Measurements from ENCODE around the gene MED31.

The MED31 gene

DNA sequence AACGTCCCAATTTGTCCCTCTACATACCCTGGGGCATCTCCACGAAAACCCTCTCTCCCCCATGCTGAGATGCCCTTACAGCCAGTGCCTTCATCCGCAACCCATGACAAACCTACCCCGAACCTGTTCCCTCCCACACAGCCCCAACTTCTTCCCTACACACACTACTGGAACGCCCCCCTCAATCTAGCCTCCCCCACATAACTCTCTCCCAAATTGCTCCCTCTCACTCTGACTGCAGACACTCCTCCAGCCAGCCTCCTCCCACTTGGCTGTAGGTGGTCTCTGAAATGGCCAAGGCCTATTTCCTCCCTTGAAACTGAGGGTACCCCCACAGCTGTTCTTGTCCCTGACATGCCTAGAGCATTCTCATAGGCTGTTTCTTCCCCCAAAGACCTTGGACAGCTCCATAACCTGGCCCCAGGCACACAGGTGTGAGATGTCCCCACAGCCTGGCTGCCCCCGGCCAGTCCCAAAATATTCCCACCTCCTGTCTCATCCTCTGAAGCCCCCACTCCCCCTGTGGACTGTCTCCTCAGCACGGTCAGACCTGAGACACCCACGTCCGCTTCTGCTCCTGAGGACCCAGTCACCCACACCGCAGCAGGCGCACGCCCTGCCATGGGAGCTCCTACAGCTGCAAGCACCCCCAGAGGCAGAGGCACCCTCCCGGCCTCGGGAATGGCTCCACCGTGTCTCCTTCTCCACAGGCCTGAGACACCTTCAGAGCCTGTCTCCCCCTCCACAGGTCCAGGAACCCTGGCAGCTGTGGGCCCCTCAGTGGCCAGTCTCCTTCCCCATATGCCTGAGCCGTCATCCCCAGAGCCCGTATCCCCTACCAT lies 14.6 kb downstream of the MED31 start:
- H3K4me1 ChIP-seq (ENCODE audit: control insufficient read depth, insufficient read depth, low read length), result peaks cover 13% of the 10 kb centered on the region
- peaks cover 23% of the 10 kb centered on the region for H3K36me3 ChIP-seq (ENCODE audit: insufficient read depth, low read length)
- H3K27me3 ChIP-seq (ENCODE audit: control insufficient read depth, insufficient read depth, low read length), result no peaks in the 10 kb centered on the region
- no peaks in the 10 kb centered on the region for H3K9me3 ChIP-seq (replicated peaks; ENCODE audit: low read length)
- no peak overlapping the region for H3K4me3 ChIP-seq (ENCODE audit: low read length)
- no peak overlapping the region for H3K9ac ChIP-seq (ENCODE audit: low read depth, low read length)
- no peak overlapping the region for H3K4me2 ChIP-seq (ENCODE audit: low read length)

DNA sequence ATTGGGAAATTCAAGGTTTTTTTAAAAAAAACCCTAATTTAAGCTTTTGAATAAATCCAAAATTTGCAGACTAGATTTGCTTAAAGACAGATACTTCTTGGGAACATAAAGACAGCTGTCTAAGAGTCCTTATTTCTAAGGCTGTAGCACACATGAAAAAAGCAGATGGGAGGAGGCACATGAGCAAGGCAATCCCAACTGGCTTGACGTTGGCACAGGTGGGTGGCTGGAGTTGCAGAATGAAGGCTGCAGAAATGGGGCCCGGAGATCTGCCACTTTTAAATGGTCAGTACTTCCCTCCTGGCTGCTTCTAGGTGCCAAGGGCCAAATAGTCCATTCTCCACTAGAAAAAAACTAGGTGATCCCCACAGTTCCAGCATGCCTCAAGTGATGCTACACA lies 15.3 kb downstream of the MED31 start:
- H3K27me3 ChIP-seq (ENCODE audit: control insufficient read depth, insufficient read depth, low read length), result no peaks in the 10 kb centered on the region
- peaks cover 28% of the 10 kb centered on the region for H3K36me3 ChIP-seq (ENCODE audit: insufficient read depth, low read length)
- no peaks in the 10 kb centered on the region for H3K9me3 ChIP-seq (replicated peaks; ENCODE audit: low read length)
- no peak overlapping the region for H3K4me2 ChIP-seq (ENCODE audit: low read length)
- H3K4me3 ChIP-seq (ENCODE audit: low read length), result no peak overlapping the region
- peaks cover 10% of the 10 kb centered on the region for H3K4me1 ChIP-seq (ENCODE audit: control insufficient read depth, insufficient read depth, low read length)
- no peak overlapping the region for H3K9ac ChIP-seq (ENCODE audit: low read depth, low read length)

DNA sequence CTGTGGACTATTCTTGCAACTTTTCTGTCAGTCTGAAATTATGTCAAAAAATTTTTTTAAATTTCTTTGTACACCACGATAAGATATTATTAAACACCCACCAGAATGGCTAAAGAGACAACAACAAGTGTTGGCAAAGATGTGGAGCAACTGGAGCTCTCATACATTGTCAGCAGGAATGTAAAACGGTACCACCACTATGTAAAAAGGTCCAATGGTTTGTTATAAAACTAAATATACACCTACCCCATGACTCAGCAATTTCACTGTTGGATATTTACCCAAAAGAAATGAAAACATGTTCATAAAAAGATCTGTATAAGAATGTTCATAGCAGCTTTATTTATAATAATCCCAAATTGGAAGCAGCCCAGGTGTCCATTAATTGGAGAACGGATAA lies 18.1 kb downstream of the MED31 start:
- no peaks in the 10 kb centered on the region for H3K4me1 ChIP-seq (ENCODE audit: control insufficient read depth, insufficient read depth, low read length)
- H3K9ac ChIP-seq (ENCODE audit: low read depth, low read length), result no peak overlapping the region
- no peaks in the 10 kb centered on the region for H3K27me3 ChIP-seq (ENCODE audit: control insufficient read depth, insufficient read depth, low read length)
- no peak overlapping the region for H3K4me3 ChIP-seq (ENCODE audit: low read length)
- peaks cover 40% of the 10 kb centered on the region for H3K36me3 ChIP-seq (ENCODE audit: insufficient read depth, low read length)
- H3K4me2 ChIP-seq (ENCODE audit: low read length), result no peak overlapping the region
- no peaks in the 10 kb centered on the region for H3K9me3 ChIP-seq (replicated peaks; ENCODE audit: low read length)

DNA sequence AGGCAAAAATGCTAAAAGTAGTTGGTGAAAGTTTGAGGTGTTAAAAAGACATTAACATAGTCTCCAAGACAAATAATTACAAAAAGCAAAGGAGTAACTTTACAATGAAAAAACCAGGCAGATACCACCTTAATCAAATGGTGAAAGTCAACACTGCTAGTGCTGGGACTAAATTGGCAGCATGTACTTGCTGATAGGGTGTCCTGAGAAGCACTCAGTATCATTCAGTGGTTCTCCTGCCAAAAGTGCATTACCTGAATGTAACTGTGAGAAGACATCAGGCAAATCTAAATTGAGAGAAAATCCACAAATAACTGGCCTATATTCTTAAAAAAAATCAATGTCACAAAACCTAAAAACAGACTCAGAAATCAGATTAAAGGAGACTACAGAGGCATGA lies 18.9 kb downstream of the MED31 start:
- peaks cover under 1% of the 10 kb centered on the region for H3K4me1 ChIP-seq (ENCODE audit: control insufficient read depth, insufficient read depth, low read length)
- H3K27me3 ChIP-seq (ENCODE audit: control insufficient read depth, insufficient read depth, low read length), result no peaks in the 10 kb centered on the region
- no peak overlapping the region for H3K9ac ChIP-seq (ENCODE audit: low read depth, low read length)
- no peaks in the 10 kb centered on the region for H3K9me3 ChIP-seq (replicated peaks; ENCODE audit: low read length)
- no peak overlapping the region for H3K4me3 ChIP-seq (ENCODE audit: low read length)
- peaks cover 47% of the 10 kb centered on the region for H3K36me3 ChIP-seq (ENCODE audit: insufficient read depth, low read length)
- H3K4me2 ChIP-seq (ENCODE audit: low read length), result no peak overlapping the region

DNA sequence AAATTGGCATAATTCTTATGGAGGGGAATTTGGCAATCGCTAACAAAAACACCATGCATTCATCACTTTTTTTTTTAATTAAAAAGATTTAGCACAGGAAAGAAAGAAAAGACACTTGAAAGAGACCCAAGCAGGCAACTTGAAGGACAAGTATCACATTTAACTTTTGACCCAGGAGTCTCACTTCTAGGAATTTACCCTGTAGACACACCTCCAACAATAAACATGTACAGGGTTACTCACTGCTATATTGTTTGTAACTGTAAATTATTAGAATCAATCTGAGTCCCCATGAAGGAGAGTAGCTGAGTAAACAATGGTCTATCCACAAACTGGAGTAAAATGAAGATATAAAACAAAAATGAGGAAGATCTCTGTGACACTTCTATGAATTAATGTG lies 21.0 kb downstream of the MED31 start:
- H3K4me1 ChIP-seq (ENCODE audit: control insufficient read depth, insufficient read depth, low read length), result peaks cover 10% of the 10 kb centered on the region
- no peak overlapping the region for H3K4me3 ChIP-seq (ENCODE audit: low read length)
- no peak overlapping the region for H3K9ac ChIP-seq (ENCODE audit: low read depth, low read length)
- H3K27me3 ChIP-seq (ENCODE audit: control insufficient read depth, insufficient read depth, low read length), result no peaks in the 10 kb centered on the region
- no peaks in the 10 kb centered on the region for H3K9me3 ChIP-seq (replicated peaks; ENCODE audit: low read length)
- H3K36me3 ChIP-seq (ENCODE audit: insufficient read depth, low read length), result peaks cover 60% of the 10 kb centered on the region
- H3K4me2 ChIP-seq (ENCODE audit: low read length), result no peak overlapping the region

DNA sequence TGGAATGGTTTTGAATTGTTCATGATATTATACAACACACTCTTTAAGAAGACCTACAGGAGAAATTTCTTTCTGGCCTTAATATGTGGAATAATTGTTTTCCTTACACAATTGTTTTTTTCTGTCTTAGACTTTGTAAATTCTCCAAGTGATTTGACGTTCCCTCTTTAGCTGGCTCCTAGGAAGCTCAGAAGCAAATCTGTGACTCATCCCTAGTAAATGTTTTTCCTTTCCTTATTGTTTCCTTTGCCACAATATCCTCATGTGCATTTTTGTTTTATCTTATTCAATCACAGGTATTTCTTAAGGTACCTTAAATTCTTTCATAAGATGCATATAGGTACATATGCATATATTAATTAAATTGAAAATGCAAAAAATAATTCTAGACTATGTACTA lies 24.4 kb downstream of the MED31 start:
- Histone ChIP-seq H3K4me2 (ENCODE audit: low read length) (peak overlapping the region; percentile 42), H3K4me3 (ENCODE audit: low read length) (no peak overlapping the region), H3K4me1 (ENCODE audit: control insufficient read depth, insufficient read depth, low read length) (peaks cover 22% of the 10 kb centered on the region), H3K9me3 (replicated peaks; ENCODE audit: low read length) (no peaks in the 10 kb centered on the region), H3K9ac (ENCODE audit: low read depth, low read length) (no peak overlapping the region), H3K27me3 (ENCODE audit: control insufficient read depth, insufficient read depth, low read length) (no peaks in the 10 kb centered on the region), H3K36me3 (ENCODE audit: insufficient read depth, low read length) (peaks cover 61% of the 10 kb centered on the region)

DNA sequence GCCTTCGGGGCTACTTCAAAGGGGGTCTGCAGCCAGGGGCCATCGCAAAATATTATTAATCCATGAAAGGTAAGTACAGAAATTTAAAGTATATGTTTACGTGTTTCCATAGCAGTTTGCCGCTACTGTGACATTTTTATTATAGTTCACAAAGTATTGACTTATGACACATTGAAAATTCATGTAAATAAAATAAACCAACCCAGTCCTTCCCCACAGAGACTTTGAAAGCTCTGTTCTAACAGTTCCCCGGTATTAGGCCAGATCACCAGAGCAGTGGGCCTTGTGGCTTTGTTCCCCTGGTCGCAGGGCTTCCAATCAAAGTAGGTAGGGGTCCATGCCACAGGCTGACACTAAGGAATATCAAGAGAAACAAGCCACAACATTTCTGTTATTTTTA lies 24.8 kb downstream of the MED31 start:
- Histone ChIP-seq H3K9ac (ENCODE audit: low read depth, low read length) (no peak overlapping the region), H3K4me1 (ENCODE audit: control insufficient read depth, insufficient read depth, low read length) (peaks cover 22% of the 10 kb centered on the region), H3K27me3 (ENCODE audit: control insufficient read depth, insufficient read depth, low read length) (no peaks in the 10 kb centered on the region), H3K4me2 (ENCODE audit: low read length) (peak overlapping the region; percentile 42), H3K36me3 (ENCODE audit: insufficient read depth, low read length) (peaks cover 65% of the 10 kb centered on the region), H3K9me3 (replicated peaks; ENCODE audit: low read length) (no peaks in the 10 kb centered on the region), H3K4me3 (ENCODE audit: low read length) (no peak overlapping the region)

DNA sequence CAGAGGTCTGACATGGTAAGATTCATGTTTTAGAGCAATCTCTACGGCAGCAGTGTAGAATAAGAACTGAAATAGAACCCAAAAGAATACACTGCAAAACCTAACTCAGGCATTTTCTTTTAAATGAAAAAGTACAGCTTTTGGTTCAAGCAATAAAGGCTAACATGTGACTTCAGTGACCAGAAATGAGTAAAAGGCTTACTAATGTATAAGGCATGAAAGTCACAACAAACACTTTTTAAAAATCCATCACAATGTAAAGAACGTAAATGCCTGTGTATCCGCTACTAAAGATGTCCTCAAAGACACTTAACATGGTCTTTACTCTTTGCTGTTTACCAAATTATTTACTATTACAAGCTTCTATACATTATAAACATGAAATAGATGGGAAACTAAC lies 27.5 kb downstream of the MED31 start:
- no peak overlapping the region for H3K9ac ChIP-seq (ENCODE audit: low read depth, low read length)
- H3K9me3 ChIP-seq (replicated peaks; ENCODE audit: low read length), result no peaks in the 10 kb centered on the region
- no peaks in the 10 kb centered on the region for H3K27me3 ChIP-seq (ENCODE audit: control insufficient read depth, insufficient read depth, low read length)
- H3K4me1 ChIP-seq (ENCODE audit: control insufficient read depth, insufficient read depth, low read length), result peaks cover 22% of the 10 kb centered on the region
- peaks cover 73% of the 10 kb centered on the region for H3K36me3 ChIP-seq (ENCODE audit: insufficient read depth, low read length)
- peak overlapping the region; percentile 5 for H3K4me2 ChIP-seq (ENCODE audit: low read length)
- H3K4me3 ChIP-seq (ENCODE audit: low read length), result no peak overlapping the region

DNA sequence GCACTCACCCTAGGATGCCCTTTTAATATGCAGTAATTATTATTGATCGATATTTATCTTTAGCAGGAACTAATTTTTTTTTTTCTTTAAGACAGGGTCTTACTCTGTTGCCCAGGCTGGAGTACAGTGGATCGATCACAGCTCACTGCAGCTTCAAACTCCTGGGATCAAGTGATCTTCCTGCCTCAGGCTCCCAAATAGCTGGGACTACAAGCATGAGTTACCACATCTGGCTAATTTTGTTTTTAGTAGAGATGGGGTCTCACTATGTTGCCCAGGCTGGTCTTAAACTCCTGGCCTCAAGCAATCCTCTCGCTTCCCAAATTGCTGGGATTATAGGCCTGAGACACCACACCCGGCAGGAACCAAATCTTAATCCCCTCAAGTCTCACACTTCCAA lies 40.2 kb downstream of the MED31 start:
- H3K4me2 ChIP-seq (ENCODE audit: low read length), result no peak overlapping the region
- H3K36me3 ChIP-seq (ENCODE audit: insufficient read depth, low read length), result peaks cover 47% of the 10 kb centered on the region
- H3K4me3 ChIP-seq (ENCODE audit: low read length), result no peak overlapping the region
- H3K9me3 ChIP-seq (replicated peaks; ENCODE audit: low read length), result no peaks in the 10 kb centered on the region
- peaks cover 9% of the 10 kb centered on the region for H3K4me1 ChIP-seq (ENCODE audit: control insufficient read depth, insufficient read depth, low read length)
- no peaks in the 10 kb centered on the region for H3K27me3 ChIP-seq (ENCODE audit: control insufficient read depth, insufficient read depth, low read length)
- no peak overlapping the region for H3K9ac ChIP-seq (ENCODE audit: low read depth, low read length)

DNA sequence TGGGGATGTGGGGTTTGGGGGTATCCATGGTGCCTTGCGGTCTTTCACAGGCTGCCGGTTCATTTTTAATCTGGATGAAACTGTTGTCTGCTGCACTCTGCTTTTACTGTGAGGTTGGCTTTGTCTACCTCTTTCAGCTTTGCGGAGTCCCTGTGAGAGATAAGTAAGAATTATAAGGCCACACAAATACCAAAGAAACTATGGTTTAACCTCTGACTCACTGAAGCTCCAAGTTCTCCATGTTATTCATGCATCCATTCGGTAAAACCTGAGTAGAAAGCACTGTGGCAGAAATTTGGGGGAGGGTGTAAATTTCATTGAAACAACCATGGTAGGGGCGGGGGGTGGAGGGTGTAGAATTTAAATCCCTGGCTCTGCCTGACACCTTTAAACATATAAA lies 41.4 kb downstream of the MED31 start:
- no peak overlapping the region for H3K9ac ChIP-seq (ENCODE audit: low read depth, low read length)
- H3K4me1 ChIP-seq (ENCODE audit: control insufficient read depth, insufficient read depth, low read length), result peaks cover 9% of the 10 kb centered on the region
- no peaks in the 10 kb centered on the region for H3K9me3 ChIP-seq (replicated peaks; ENCODE audit: low read length)
- H3K4me3 ChIP-seq (ENCODE audit: low read length), result no peak overlapping the region
- H3K4me2 ChIP-seq (ENCODE audit: low read length), result no peak overlapping the region
- H3K27me3 ChIP-seq (ENCODE audit: control insufficient read depth, insufficient read depth, low read length), result no peaks in the 10 kb centered on the region
- H3K36me3 ChIP-seq (ENCODE audit: insufficient read depth, low read length), result peaks cover 53% of the 10 kb centered on the region

DNA sequence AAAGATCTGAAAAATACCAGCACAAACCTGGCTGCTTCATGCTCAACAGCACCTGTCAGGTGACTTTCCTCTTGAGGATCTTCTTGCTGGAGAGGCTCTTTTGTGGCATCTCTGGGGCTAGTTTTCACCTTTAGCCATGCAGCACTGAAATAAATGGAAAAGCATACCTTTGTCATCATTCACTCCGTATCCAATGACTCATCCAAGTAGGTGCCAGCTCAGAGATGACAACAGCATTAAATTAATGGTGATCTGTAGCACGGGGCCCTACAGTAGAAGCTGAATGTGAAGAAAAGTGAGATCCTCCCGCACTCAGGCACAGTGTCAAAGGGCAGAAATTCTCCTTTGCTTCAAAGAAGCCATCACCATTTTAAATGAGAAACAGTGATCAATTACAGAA lies 43.1 kb downstream of the MED31 start:
- Histone ChIP-seq H3K4me2 (ENCODE audit: low read length) (no peak overlapping the region), H3K9me3 (replicated peaks; ENCODE audit: low read length) (no peaks in the 10 kb centered on the region), H3K36me3 (ENCODE audit: insufficient read depth, low read length) (peaks cover 54% of the 10 kb centered on the region)

DNA sequence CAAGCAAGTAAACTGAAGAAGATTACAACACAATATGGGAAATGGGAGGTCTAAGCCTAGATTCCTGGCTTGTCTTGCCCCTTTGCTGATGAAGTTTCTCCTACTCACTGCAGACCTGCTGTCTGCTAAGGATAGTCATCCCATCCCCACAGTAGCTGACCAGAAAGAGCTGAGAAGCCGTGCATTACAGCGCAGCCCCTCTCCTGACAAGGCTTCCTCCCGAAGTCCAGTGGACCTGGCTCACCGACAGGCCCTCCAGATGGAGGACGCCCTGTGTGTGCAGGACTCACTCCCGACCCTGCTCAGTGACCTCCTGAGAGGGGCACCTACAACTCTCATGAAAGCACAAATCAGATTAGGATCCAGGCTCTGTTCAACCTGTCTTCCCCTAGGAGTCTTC lies 46.3 kb downstream of the MED31 start:
- H3K27me3 ChIP-seq (ENCODE audit: control insufficient read depth, insufficient read depth, low read length), result no peaks in the 10 kb centered on the region
- H3K9me3 ChIP-seq (replicated peaks; ENCODE audit: low read length), result no peaks in the 10 kb centered on the region
- no peak overlapping the region for H3K4me2 ChIP-seq (ENCODE audit: low read length)
- H3K9ac ChIP-seq (ENCODE audit: low read depth, low read length), result no peak overlapping the region
- H3K36me3 ChIP-seq (ENCODE audit: insufficient read depth, low read length), result peaks cover 68% of the 10 kb centered on the region
- no peak overlapping the region for H3K4me3 ChIP-seq (ENCODE audit: low read length)
- peaks cover 9% of the 10 kb centered on the region for H3K4me1 ChIP-seq (ENCODE audit: control insufficient read depth, insufficient read depth, low read length)

More for the DNA sequence above, 43.1 kb downstream of the MED31 start:
- Histone ChIP-seq H3K4me3 (ENCODE audit: low read length) (no peak overlapping the region), H3K9ac (ENCODE audit: low read depth, low read length) (no peak overlapping the region), H3K27me3 (ENCODE audit: control insufficient read depth, insufficient read depth, low read length) (no peaks in the 10 kb centered on the region), H3K4me1 (ENCODE audit: control insufficient read depth, insufficient read depth, low read length) (peaks cover 9% of the 10 kb centered on the region)
